HG03432 (cell line): ENCODE data around the gene MAP3K20.
A peak's percentile ranks its signal among the peaks of the same experiment; 100 is the strongest.
"Not testable (repeated sequence)": the region's sequence is repeated elsewhere in the genome, so short reads cannot be mapped to it uniquely, and the experiment has no call there.

Source experiments
- ATAC-seq: cut with Tn5 transposase; IDR thresholded peaks from one replicate; pipeline ENCODE4 v1.9.1; 2021; ENCODE audit warnings: mild to moderate bottlenecking, moderate library complexity; ENCODE audit not compliant: unreplicated experiment

The MAP3K20 gene

GRCh38 chr2:173119069-173119807 lies 43.6 kb downstream of the MAP3K20 start:
- ATAC-seq = peak; percentile 49

- ATAC-seq = peak; percentile 52
These were observed 44.3 kb downstream of the MAP3K20 start for GRCh38 chr2:173119944-173120343.

- ATAC-seq = no peak
These were observed 47.3 kb downstream of the MAP3K20 start for GRCh38 chr2:173122936-173123335.

- ATAC-seq = no peak
These were observed 48.8 kb downstream of the MAP3K20 start for GRCh38 chr2:173124441-173124840.

GRCh38 chr2:173126819-173127218 lies 51.2 kb downstream of the MAP3K20 start:
- no peak for ATAC-seq

- not testable (repeated sequence) for ATAC-seq
These were observed 52.5 kb downstream of the MAP3K20 start for GRCh38 chr2:173128132-173128531.

- ATAC-seq = no peak
These were observed 55.1 kb downstream of the MAP3K20 start for GRCh38 chr2:173130496-173131465.

GRCh38 chr2:173132531-173132930 lies 56.9 kb downstream of the MAP3K20 start:
- ATAC-seq = no peak

GRCh38 chr2:173134703-173135102 lies 59.1 kb downstream of the MAP3K20 start:
- no peak for ATAC-seq

GRCh38 chr2:173136067-173136466 lies 60.4 kb downstream of the MAP3K20 start:
- no peak for ATAC-seq

GRCh38 chr2:173136599-173136998 lies 61.0 kb downstream of the MAP3K20 start:
- ATAC-seq = no peak

- ATAC-seq = no peak
These were observed 62.0 kb downstream of the MAP3K20 start for GRCh38 chr2:173137610-173138009.

- ATAC-seq = no peak
These were observed 63.3 kb downstream of the MAP3K20 start for GRCh38 chr2:173138962-173139361.

- ATAC-seq = no peak
These were observed 66.0 kb downstream of the MAP3K20 start for GRCh38 chr2:173141666-173142065.

- no peak for ATAC-seq
These were observed 69.8 kb downstream of the MAP3K20 start for GRCh38 chr2:173145454-173145853.

GRCh38 chr2:173146590-173146989 lies 70.9 kb downstream of the MAP3K20 start:
- no peak for ATAC-seq

- no peak for ATAC-seq
These were observed 72.9 kb downstream of the MAP3K20 start for GRCh38 chr2:173148520-173148919.

- ATAC-seq = peak; percentile 60
These were observed 73.8 kb downstream of the MAP3K20 start for GRCh38 chr2:173149491-173149890.

GRCh38 chr2:173150087-173150486 lies 74.4 kb downstream of the MAP3K20 start:
- ATAC-seq = no peak

- ATAC-seq = no peak
These were observed 75.3 kb downstream of the MAP3K20 start for GRCh38 chr2:173150963-173151362.

- ATAC-seq = peak; percentile 78
These were observed 76.2 kb downstream of the MAP3K20 start for GRCh38 chr2:173151671-173152401.
